ENCODE measurements around the gene SEC31B. TPM values are rescaled to one million over a fixed set of nuclear protein-coding genes. Genes with fewer than 3 reads are reported as not detected.

SEC31B gene
- total and polyA plus RNA-seq, 2 of the 8 experiments (the other 6 are each of a cell fraction or from before 2014, with no cell fraction given): 4.1 to 5.3 TPM

DNA sequence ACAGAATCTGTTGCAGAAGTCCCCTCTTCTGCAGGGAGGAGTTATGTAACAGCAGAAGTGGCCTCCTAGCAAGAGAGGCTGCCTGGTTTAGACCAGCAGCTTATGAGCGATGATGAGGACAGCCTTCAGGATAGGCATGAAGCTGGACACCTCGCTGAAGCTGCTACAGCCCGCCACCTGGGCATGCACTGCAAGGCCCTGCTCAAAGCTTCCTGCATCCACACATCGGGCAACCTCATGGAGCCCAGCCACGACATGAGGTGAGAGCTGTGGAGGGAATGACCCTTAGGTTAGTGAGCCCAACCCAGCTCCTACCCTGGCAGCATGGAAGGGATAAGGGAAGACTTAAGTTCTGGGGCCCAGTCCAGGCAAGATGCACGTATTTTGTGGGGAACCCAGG is 32.1 kb downstream of the SEC31B start (continued):
- TF ChIP-seq TAF7 (optimal IDR thresholded peaks at IDR 0.05; ENCODE audit: borderline replicate concordance, low read depth, low read length) (no peak), SAP30 (IDR thresholded peaks at IDR 0.05; ENCODE audit: insufficient read depth, insufficient replicate concordance, low read length) (no peak), SRF (IDR thresholded peaks at IDR 0.05; ENCODE audit: low read depth, low read length) (no peak), TEAD4 (IDR thresholded peaks at IDR 0.05; ENCODE audit: low read depth, low read length) (no peak), FOSL1 (IDR thresholded peaks at IDR 0.05; ENCODE audit: insufficient read depth, low read depth, low read length) (no peak), CHD1 (IDR thresholded peaks at IDR 0.05; ENCODE audit: low read depth, low read length) (no peak), HDAC2 (IDR thresholded peaks at IDR 0.05; ENCODE audit: borderline replicate concordance in 1 of 2, low read depth in 2 of 2, low read length in 2 of 2) (no peak), KDM5A (IDR thresholded peaks at IDR 0.05; ENCODE audit: low read length) (no peak), SIRT6 (IDR thresholded peaks at IDR 0.05; ENCODE audit: low read length) (no peak), EZH2 (IDR thresholded peaks at IDR 0.05; ENCODE audit: low read depth, low read length, severe bottlenecking) (no peak)
- TF ChIP-seq, protein P1, sequence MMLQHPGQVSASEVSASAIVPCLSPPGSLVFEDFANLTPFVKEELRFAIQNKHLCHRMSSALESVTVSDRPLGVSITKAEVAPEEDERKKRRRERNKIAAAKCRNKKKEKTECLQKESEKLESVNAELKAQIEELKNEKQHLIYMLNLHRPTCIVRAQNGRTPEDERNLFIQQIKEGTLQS (IDR thresholded peaks at IDR 0.05; ENCODE audit: insufficient read depth, low read depth, low read length): no peak
- TF ChIP-seq, protein P2, sequence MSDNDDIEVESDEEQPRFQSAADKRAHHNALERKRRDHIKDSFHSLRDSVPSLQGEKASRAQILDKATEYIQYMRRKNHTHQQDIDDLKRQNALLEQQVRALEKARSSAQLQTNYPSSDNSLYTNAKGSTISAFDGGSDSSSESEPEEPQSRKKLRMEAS (IDR thresholded peaks at IDR 0.05): no peak

All from H1 (cell line).